Measurements from ENCODE around the gene CREB3L2. TPM values are rescaled to one million over a fixed set of nuclear protein-coding genes. Genes with fewer than 3 reads are reported as not detected.

The CREB3L2 gene
- total RNA-seq, 1 donor = 28.6 TPM

GRCh38 chr7:137829337-137829992 is 172.4 kb downstream of the CREB3L2 start:
- Histone ChIP-seq H3K36me3 (ENCODE audit: insufficient read depth, low read length) (peaks cover 20% of the 10 kb centered on the region), H3K27ac (ENCODE audit: low read depth, low read length) (no peak overlapping the region), H3K9me3 (ENCODE audit: low read depth, low read length) (peaks cover 3% of the 10 kb centered on the region), H3K79me2 (ENCODE audit: insufficient read depth, low read length) (peaks cover 28% of the 10 kb centered on the region), H3K4me1 (ENCODE audit: insufficient read depth, low read length) (no peaks in the 10 kb centered on the region), H3K4me2 (ENCODE audit: insufficient read depth, low read length) (no peak overlapping the region), H3K27me3 (ENCODE audit: insufficient read depth, low read length) (no peaks in the 10 kb centered on the region), H2AFZ (ENCODE audit: low read length) (no peak overlapping the region), H3K4me3 (ENCODE audit: insufficient read depth, low read length) (no peak overlapping the region), H4K20me1 (ENCODE audit: insufficient read depth, low read length) (no peaks in the 10 kb centered on the region)
- TF ChIP-seq, protein P1, sequence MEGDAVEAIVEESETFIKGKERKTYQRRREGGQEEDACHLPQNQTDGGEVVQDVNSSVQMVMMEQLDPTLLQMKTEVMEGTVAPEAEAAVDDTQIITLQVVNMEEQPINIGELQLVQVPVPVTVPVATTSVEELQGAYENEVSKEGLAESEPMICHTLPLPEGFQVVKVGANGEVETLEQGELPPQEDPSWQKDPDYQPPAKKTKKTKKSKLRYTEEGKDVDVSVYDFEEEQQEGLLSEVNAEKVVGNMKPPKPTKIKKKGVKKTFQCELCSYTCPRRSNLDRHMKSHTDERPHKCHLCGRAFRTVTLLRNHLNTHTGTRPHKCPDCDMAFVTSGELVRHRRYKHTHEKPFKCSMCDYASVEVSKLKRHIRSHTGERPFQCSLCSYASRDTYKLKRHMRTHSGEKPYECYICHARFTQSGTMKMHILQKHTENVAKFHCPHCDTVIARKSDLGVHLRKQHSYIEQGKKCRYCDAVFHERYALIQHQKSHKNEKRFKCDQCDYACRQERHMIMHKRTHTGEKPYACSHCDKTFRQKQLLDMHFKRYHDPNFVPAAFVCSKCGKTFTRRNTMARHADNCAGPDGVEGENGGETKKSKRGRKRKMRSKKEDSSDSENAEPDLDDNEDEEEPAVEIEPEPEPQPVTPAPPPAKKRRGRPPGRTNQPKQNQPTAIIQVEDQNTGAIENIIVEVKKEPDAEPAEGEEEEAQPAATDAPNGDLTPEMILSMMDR (IDR thresholded peaks at IDR 0.05; ENCODE audit: extremely low read depth, low read depth, low read length) = no peak
- DNase-seq (ENCODE audit: insufficient read length, low spot score, missing footprints) = peak; percentile 25

- H3K4me1 ChIP-seq (ENCODE audit: insufficient read depth, low read length) = no peaks in the 10 kb centered on the region
- no peak overlapping the region for H2AFZ ChIP-seq (ENCODE audit: low read length)
- H3K79me2 ChIP-seq (ENCODE audit: insufficient read depth, low read length) = peaks cover 28% of the 10 kb centered on the region
- no peaks in the 10 kb centered on the region for H4K20me1 ChIP-seq (ENCODE audit: insufficient read depth, low read length)
- no peaks in the 10 kb centered on the region for H3K27me3 ChIP-seq (ENCODE audit: insufficient read depth, low read length)
- H3K27ac ChIP-seq (ENCODE audit: low read depth, low read length) = no peak overlapping the region
- H3K4me2 ChIP-seq (ENCODE audit: insufficient read depth, low read length) = no peak overlapping the region
- H3K36me3 ChIP-seq (ENCODE audit: insufficient read depth, low read length) = peaks cover 11% of the 10 kb centered on the region
- peaks cover 3% of the 10 kb centered on the region for H3K9me3 ChIP-seq (ENCODE audit: low read depth, low read length)
- no peak for DNase-seq (ENCODE audit: insufficient read length, low spot score, missing footprints)
- TF ChIP-seq, protein P1 (IDR thresholded peaks at IDR 0.05; ENCODE audit: extremely low read depth, low read depth, low read length) = no peak
- H3K4me3 ChIP-seq (ENCODE audit: insufficient read depth, low read length) = no peak overlapping the region
Measured at GRCh38 chr7:137828456-137828855, 173.4 kb downstream of the CREB3L2 start.

- Histone ChIP-seq H3K9me3 (ENCODE audit: low read depth, low read length) (no peaks in the 10 kb centered on the region), H3K4me1 (ENCODE audit: insufficient read depth, low read length) (peaks cover 14% of the 10 kb centered on the region), H3K27ac (ENCODE audit: low read depth, low read length) (no peak overlapping the region), H3K36me3 (ENCODE audit: insufficient read depth, low read length) (peaks cover 8% of the 10 kb centered on the region), H3K79me2 (ENCODE audit: insufficient read depth, low read length) (peaks cover 20% of the 10 kb centered on the region), H3K4me2 (ENCODE audit: insufficient read depth, low read length) (no peak overlapping the region), H2AFZ (ENCODE audit: low read length) (no peak overlapping the region), H3K4me3 (ENCODE audit: insufficient read depth, low read length) (no peak overlapping the region), H3K27me3 (ENCODE audit: insufficient read depth, low read length) (no peaks in the 10 kb centered on the region), H4K20me1 (ENCODE audit: insufficient read depth, low read length) (no peaks in the 10 kb centered on the region)
- TF ChIP-seq, protein P1 (IDR thresholded peaks at IDR 0.05; ENCODE audit: extremely low read depth, low read depth, low read length) = no peak
- DNase-seq (ENCODE audit: insufficient read length, low spot score, missing footprints) = no peak
Measured at GRCh38 chr7:137825489-137825888, 176.4 kb downstream of the CREB3L2 start.

Other genes starting within 250 kb of the CREB3L2 start
- gene DGKI, start 155.1 kb downstream of the CREB3L2 start, total RNA-seq = 19.2 and 23.3 TPM in 2 replicates
- gene AKR1D1, start 74.4 kb upstream of the CREB3L2 start, total RNA-seq = under 0.01 TPM in 1 of 2 replicates, not detected in the other